GM21576 (cell line): ENCODE measurements around the gene PBRM1.

ENCODE experiments used
- ATAC-seq: cut with Tn5 transposase; IDR thresholded peaks from one replicate; pipeline ENCODE4 v1.9.1; 2021; ENCODE audit warnings: mild to moderate bottlenecking, moderate library complexity; ENCODE audit not compliant: unreplicated experiment

Gene PBRM1

DNA sequence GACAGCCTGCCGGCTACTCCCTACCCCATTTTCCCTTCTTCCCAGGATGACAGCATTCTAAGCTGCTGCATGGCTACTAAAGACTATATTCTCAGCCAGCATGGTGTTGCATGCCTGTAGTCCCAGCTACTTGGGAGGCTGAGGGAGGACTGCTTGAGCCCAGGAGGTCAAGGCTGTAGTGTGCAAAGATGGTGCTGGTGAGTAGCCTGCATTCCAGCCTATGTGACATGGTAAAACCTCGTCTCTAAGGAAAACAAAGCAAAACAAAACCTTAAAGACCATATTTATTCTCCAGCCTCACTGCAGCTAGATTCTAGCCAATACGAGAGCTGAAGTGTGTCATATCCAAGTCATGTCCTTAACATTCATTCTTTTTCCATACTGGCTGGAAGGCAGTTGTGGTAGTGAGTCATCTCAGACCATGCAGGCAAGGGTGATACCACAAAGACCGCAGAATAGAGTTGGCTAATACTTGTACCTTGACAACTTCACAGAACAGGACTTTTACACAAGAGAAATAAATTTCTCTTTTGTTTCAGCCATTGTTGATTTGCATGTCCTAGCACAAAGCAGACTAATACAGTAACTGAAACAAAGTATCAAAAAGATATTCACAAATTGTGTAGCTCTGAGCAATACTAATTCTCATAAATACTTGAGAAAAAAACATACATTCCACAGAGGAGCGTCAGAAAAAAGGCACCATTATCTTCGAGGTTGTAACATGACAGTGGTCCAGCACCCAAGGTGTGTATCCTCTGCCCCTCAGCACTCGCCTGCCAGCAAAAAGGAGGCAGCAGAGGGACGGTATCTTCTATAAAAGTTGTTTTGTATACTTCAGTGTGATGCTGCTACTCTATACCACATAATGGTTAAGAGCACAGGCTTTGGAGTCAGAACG is 14.8 kb downstream of the PBRM1 start:
- ATAC-seq, result peak; percentile 81

DNA sequence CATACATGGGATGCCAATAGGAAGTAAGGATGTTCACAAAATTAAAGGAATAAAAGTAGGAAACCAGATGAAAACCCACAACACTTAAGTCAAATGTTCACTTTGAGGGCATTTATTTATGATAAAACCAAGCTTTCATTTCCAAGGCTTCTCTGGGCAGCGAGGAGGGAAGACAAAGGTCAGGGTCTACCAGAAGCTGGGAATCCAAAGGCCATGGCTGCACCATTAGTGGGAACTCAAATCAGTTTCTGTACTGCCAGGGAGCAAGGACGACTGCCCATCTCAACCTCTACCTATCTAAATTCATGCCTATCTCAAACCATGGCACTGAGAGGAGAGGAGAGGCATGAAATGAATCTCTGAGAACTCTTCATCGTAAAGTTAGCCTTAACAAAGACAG is 22.6 kb downstream of the PBRM1 start:
- ATAC-seq, result no peak

- ATAC-seq, result no peak
These were observed 25.7 kb downstream of the PBRM1 start for GRCh38 chr3:52660046-52660445.

DNA sequence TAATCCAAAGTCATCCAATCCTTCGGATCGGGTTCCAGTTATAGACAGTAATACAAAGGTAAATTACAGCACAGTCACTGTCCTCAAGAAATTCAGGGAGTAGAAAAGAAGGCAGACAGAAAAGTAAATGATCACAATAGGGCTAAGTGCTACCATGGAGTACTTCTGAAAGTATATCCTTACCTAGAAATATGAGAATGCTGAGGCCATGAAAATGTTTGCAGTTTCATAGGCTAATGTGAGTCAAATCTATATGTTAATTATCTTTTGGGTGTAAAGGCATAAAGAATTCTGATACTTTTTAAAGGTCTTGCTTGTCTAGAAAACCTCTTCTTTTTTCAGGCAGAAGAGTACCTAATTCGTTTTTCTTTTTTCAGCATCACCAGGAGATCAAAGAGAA is 29.8 kb downstream of the PBRM1 start:
- no peak for ATAC-seq

- ATAC-seq, result no peak
These were observed 34.1 kb downstream of the PBRM1 start for GRCh38 chr3:52651592-52651991.

DNA sequence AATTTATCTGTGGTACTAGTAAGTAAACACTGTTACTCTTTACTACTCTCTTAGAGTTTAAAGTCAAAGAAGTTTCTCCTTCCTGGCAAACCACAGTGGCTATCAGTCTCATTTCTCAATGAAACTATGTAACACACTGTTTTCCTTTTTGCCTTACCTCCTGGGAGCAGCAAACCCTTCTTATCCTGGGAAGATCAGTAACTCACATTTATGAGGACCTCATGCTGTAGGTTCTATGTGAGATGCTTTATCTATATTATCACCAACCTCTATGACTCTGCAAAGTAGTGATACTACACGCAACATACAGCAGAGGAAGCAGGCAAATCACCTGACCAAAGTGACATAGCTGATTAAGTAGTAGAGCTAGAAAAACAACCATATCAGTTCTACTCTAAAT is 35.3 kb downstream of the PBRM1 start:
- ATAC-seq, result no peak

DNA sequence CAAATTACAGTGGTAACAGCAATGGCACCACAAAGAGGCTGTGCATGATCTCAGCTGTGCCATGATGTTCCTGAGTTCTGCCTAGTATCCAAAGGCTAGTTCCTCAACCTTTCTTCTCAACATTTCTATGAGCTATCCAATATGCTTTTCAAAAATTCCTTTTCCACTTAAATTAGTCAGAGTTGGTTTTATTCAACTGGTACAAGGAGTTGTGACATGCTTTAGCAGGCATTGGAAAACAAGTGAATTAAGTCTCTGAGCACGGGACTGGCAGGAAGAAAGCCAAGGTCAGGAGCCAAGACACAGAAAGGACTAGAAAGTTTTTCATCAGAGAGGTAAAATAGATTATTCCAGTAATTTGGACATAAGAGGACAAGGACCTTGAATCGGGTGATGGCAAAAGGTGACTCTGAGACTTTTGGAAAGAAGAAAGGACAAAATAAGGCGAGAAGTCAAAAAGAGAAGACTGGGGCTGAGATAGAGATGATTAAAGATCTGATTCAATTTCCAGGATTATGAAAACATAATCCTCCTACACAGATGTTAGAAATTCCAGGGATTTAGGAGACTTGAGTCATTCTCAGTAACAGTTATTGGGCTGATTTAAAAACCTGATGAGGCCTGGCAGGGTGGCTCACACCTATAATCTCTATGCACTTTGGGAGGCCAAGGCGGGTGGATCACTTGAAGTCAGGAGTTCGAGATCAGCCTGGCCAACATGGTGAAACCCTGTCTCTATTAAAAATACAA is 36.1 kb downstream of the PBRM1 start:
- no peak for ATAC-seq

DNA sequence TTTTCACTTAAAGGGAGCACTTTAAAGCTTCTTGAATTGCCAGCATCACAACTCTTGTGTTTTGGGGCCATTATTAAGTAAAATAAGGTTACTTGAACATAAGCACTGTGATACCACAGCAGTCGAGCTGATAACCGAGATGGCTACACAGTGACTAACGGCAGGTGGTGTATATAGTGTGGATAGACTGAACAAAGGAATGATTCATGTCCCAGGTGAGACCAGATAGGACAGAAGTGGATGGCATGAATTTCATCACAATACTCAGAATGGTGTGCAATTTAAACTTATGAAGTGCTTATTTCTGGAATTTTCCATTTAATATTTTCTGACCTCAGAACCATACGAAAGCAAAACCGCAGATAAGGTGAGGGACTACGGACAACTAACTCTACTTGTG is 40.2 kb downstream of the PBRM1 start:
- ATAC-seq, result no peak

GRCh38 chr3:52636673-52637072 is 49.0 kb downstream of the PBRM1 start:
- no peak for ATAC-seq

DNA sequence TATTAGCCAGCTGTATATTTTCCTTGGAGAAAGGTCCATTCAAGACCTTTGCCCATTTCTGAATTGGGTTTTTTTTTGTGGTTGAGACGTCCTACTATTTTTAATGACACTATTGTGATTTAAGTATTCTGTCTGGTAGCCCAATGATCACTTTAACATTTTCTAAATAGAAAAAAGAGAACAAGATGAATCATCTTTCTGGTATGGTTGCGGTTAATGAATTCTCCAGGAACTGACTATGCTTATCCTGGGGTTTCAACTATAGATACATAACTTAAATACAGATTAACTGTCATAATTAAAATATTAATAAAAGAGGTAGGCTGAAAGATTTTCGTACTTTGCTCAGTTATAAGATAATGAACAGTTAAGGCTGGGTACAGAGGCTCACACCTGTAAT is 51.9 kb downstream of the PBRM1 start:
- ATAC-seq, result no peak

GRCh38 chr3:52625041-52625440 is 60.7 kb downstream of the PBRM1 start:
- no peak for ATAC-seq

GRCh38 chr3:52623234-52623792 is 62.4 kb downstream of the PBRM1 start:
- ATAC-seq, result no peak

DNA sequence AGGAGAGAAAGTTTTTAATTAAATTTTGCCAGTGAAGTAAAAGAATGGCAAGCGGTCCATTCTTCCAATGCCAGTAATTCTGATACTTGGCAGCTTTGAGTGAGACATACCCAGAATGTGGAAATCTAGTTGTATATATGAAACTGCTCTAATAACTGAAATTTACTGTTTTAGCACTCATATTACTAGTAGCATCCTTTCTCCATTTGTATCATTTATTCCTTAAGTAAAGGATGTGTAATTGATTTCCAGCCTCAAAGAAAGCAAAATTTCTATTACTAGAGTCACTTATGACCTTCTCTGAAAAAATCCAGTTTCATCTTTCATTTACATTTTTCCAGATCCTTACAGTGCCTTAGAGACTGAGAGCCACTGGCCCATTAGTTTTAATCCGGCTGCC is 65.1 kb downstream of the PBRM1 start:
- ATAC-seq, result no peak

DNA sequence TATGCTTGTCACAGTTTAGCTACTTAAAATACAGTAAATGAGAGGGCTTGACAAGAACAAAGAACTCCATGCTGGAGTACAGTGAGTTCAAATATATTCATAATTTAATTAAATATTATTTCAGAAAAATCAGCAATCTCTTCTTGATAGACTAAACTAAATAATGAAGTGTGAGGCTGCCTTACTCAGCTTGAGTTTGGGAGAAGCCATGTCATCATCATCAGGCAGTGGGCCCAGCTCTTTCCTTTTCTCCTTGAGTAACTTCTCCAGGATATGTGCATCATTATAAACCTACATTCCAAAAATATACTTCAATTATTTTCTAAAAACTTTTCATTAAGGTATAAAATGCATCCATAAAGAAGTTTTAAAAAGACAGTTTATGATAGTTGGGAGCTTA is 70.5 kb downstream of the PBRM1 start:
- no peak for ATAC-seq

- ATAC-seq, result no peak
These were observed 71.0 kb downstream of the PBRM1 start for GRCh38 chr3:52614689-52615088.

DNA sequence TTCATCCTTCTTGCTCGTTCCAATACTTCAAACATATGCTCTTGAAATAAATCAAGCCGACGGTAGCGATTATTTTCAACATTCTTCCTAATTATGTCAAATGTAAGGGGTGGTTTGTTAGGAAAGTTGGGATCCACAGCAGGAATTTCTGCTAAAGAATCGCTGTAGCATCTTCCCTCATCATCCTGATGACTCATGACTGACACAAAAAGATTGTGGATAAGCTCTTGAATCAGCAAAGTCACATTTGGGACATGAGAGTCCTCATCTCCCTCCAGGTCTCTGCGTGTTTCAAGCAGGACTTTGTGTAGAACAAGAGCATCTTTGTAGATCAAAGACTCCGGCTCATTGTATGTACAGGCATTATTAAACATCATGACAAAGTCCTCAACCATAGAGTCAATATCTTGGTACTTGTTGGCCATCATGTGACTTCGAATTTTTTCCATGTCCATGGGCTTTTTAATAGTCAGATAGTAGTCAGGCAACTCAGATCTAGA is 76.3 kb downstream of the PBRM1 start:
- no peak for ATAC-seq

DNA sequence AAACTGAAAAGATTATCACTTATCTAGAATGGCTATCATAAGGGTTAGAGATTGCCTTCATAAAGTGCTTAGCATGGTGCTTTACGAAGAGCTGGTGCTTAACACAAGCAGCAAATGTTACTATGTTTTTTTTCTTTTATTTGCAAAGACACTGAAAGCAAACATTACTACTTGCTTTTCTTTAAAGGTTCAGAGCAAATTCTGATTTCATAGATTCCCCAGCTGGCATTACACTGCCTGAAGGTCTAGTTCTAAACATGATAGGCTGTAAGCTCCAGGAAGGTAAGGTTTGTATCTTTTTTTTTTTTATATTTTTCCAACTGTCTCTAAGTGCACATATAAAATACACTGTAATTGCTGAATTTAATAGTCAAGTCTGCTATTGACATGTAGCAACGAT is 77.4 kb downstream of the PBRM1 start:
- ATAC-seq, result no peak

- ATAC-seq, result no peak
These were observed 79.2 kb downstream of the PBRM1 start for GRCh38 chr3:52606373-52607085.

- no peak for ATAC-seq
These were observed 85.5 kb downstream of the PBRM1 start for GRCh38 chr3:52600258-52600657.

DNA sequence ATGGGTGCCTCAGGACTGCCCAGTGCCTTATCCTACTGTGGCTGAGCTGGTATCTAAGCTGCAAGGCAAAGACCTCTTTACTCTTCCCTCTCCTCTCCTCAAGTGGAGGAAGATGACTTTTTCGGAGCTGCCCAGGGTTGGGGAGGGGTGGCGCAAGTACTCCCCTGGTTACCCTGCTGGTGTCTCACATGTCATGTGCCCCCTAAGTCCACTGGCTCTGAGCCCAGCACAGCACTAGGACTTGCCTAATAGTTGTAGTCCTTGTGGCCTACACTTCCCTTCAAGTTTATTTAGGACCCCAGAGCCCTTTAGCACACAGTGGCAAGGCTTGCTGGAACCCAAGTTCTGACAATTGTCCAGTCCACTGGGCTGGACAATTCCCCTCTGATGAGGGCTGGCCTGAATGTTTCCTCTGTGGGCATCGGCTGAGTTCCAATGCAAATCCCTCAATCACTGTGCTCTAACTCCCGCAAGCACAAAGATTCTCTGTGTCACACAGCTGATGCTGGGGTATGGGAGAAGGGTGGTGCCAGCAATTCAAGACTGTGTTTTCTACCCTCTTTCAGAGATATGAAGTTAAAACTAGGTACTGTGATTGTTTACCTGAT is 89.0 kb downstream of the PBRM1 start:
- ATAC-seq, result no peak

DNA sequence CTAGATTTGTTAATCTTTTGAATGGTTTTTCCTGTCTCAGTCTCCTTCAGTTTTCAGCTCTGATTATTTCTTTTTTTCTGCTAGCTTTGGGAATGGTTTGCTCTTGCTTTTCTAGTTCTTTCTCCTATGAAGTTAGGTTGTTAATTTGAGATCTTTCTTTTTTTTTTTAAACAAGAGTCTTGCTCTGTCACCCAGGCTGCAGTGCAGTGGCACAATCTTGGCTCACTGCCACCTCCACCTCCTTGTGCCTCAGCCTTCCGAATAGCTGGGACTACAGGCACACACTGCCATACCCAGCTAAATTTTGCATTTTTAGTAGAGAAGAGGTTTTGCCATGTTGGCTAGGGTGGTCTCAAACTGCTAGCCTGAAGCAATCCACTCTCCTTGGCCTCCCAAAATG is 92.6 kb downstream of the PBRM1 start:
- no peak for ATAC-seq
